RWPE1 (cell line): ENCODE measurements around the gene SKAP2.

Source experiments
- CTCF ChIA-PET: fragments of 350-600 bp; sonication (Branson Sonifier 250); formaldehyde crosslinking; extraction: SDS; loops from one replicate; lab custom pipeline; 2021; lab: Yijun Ruan, JAX
- POLR2A ChIA-PET: fragments of 400-600 bp; formaldehyde crosslinking; extraction: SDS; loops from one replicate; lab custom pipeline; 2020; ENCODE audit warnings: antibody characterized with exemption; ENCODE audit not compliant: low non-redundant PET; lab: Yijun Ruan, JAX
- DNase-seq: peaks from one replicate; pipeline ENCODE4 v3.0.0; 2012; ENCODE audit warnings: low spot score
- H3K27ac ChIP-seq: fragments of 450-650 bp; 2 replicates; pipeline ENCODE4 v1.5.1; 2017
- TF ChIP-seq, protein P1 (sequence below): fragments of 450-650 bp; conservative IDR thresholded peaks from 2 replicates; pipeline ENCODE4 v1.5.1; 2017; ENCODE audit warnings: low read depth, mild to moderate bottlenecking

Gene SKAP2

DNA sequence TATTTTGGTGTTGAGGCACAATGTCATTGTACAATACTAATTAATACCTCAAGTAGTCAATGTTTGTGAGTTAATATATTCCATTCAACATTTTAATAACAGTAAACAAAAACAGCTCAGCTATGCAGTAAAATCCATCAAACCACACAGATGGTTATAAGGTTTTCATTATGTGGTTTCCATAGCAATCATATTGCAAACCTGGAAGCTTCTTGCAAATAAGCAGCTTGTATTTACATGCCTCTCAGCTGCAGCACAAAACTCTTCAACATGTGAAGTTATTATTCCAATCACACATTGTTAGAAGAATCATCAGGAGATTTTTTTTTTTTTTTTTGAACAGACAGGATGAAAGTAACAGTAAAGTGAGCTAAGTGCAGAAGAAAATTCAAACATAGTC lies 170.2 kb downstream of the SKAP2 start:
- DNase-seq, result no peak
- POLR2A ChIA-PET, result no interaction called here
- TF ChIP-seq, protein P1, sequence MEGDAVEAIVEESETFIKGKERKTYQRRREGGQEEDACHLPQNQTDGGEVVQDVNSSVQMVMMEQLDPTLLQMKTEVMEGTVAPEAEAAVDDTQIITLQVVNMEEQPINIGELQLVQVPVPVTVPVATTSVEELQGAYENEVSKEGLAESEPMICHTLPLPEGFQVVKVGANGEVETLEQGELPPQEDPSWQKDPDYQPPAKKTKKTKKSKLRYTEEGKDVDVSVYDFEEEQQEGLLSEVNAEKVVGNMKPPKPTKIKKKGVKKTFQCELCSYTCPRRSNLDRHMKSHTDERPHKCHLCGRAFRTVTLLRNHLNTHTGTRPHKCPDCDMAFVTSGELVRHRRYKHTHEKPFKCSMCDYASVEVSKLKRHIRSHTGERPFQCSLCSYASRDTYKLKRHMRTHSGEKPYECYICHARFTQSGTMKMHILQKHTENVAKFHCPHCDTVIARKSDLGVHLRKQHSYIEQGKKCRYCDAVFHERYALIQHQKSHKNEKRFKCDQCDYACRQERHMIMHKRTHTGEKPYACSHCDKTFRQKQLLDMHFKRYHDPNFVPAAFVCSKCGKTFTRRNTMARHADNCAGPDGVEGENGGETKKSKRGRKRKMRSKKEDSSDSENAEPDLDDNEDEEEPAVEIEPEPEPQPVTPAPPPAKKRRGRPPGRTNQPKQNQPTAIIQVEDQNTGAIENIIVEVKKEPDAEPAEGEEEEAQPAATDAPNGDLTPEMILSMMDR, result no peak
- CTCF ChIA-PET, result interaction anchor here (0.7 kb wide), 2 partner anchors 25 to 255 kb away, joined by 3 read pairs; no protein-coding TSS in a partner anchor
- no peak overlapping the region for H3K27ac ChIP-seq

DNA sequence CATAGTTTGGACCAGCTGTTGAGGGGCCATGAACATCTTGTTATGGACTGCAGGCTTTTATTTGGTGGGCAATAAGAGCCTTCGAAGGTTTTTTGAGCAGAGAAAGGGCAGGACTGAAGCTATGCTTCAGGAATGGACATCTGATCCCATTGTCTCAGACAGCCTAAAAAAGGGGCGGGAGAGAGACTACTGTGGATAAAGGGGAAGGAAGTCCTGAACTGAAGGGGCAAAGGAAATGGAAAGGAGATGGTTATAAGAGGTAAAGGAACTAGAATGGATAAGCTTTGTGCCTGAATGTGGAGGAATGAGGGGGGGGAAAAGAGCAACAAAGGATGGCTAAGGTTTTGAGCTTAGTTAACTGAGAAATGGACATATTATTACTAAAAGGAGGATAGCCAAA lies 172.5 kb downstream of the SKAP2 start:
- CTCF ChIA-PET, result interaction anchor here (0.5 to 0.9 kb wide), 6 partner anchors 104 to 1011 kb away, joined by 3 to 5 read pairs (median 4); no protein-coding TSS in a partner anchor
- TF ChIP-seq, protein P1, result no peak
- DNase-seq, result no peak
- no peak overlapping the region for H3K27ac ChIP-seq
- POLR2A ChIA-PET, result no interaction called here

DNA sequence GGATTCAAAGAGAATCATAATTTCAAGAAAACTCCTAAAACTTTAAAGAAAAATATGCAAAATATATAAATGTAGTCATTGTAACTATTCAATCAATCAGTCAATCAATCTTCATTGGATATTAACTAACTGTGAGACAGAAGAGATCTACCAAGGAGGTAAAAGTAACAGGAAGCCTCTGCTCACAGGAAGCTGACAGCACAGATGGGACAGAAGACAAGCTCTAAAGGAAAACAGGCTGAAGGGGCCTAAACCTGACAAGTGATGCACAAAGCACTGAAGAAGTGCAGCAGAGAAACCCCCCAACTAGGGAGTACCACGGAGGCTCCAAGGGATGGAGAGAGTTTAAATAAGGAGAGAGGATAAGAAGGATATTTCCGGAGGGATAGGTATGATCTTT lies 173.0 kb downstream of the SKAP2 start:
- CTCF ChIA-PET, result interaction anchor here (0.6 to 0.9 kb wide), 6 partner anchors 39 to 1012 kb away, joined by 3 to 5 read pairs (median 4); partner anchors contain the start of gene HOXA4
- POLR2A ChIA-PET, result no interaction called here
- H3K27ac ChIP-seq, result no peak overlapping the region
- TF ChIP-seq, protein P1, result no peak
- DNase-seq, result no peak

DNA sequence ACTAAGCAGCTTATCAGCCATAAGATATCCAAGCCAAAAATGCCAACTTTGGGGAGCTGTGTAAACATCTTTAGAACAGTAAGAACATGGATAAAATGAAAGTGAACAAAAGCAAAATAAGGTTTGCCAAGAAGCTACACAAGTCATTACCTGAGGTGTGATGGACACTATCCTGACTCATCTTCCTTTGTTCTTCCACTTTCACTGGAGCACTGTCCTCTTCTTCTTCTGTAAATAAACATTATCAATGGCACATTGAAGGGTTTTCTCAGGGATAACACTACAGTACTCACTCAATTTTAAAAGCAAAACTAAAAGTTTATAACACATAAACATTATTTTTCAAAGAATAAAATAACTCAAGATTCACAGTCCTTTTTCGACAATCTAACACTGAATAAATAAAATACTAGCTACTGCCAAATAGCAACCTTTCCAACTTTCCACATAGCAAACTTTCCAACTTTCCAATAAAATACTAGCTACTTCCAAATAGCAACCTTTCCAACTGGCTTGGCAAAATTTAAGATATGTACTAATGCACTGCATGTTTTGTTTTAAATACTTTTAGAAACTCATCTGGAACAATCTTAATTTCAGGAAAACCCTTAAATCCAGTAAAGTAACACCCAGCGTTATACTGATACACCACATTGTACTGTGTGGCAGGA lies 174.1 kb downstream of the SKAP2 start:
- ChIA-PET CTCF (interaction anchor here (0.6 kb wide), 1 partner anchor 502 kb away, joined by 4 read pairs; no protein-coding TSS in a partner anchor), POLR2A (no interaction called here)
- no peak for DNase-seq
- H3K27ac ChIP-seq, result no peak overlapping the region
- TF ChIP-seq, protein P1, result no peak

DNA sequence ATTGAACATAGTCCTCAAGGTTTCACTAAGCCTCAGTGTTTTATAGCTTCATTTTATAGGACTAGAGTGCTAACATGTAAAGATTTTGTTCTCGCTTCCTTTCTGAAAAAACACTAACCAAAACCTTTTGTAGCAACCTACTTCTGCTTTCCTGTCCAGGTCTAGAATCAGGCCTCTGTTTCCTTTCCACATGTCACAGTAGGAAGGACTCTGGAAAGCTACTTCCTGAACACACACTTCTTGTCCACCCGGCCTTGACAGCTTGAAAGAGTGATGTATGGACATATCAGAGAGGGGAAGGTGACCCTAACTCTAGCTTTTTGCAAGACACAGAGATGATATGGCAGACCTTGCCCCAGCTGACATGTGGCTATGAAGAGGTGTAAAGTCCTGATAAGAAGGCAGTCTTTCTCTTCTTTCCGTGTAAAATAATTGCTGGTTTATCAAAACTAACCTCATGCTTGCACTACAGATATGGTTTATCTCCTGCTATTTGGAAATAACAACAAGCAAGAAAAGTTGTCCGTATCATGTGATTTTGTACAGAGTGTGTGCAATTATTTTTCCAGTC lies 175.4 kb downstream of the SKAP2 start:
- no peak for DNase-seq
- CTCF ChIA-PET, result no interaction called here

DNA sequence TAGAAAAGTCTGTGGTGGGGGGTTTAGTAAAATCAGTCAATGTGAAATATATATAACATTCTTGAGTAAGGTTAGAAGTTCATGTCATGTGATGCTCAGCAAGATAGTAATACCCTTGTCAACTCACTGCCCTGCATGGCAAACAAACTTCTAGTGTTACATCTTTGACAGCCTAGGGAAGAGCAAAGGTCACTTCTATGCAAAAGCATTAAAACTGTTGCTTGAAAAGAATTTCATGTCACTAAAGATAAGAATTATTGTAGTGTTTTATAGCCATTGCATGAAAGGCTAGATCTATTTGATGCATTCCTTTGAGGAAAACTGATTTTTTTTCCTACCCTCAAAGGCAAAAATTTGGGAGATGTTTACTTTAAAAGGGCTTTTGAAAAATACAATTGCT lies 176.0 kb downstream of the SKAP2 start:
- CTCF ChIA-PET, result interaction anchor here (0.7 to 1.7 kb wide), 3 partner anchors 125 to 497 kb away, joined by 3 to 5 read pairs (median 5); partner anchors contain the start of genes HOXA11 and HOXA5
- no peak overlapping the region for H3K27ac ChIP-seq
- POLR2A ChIA-PET, result no interaction called here
- DNase-seq, result no peak
- TF ChIP-seq, protein P1, result no peak

More for the DNA sequence above, 175.4 kb downstream of the SKAP2 start:
- TF ChIP-seq, protein P1, result no peak
- no peak overlapping the region for H3K27ac ChIP-seq
- POLR2A ChIA-PET, result no interaction called here
